Neural progenitor cell (in vitro differentiated cells): ENCODE data around the gene C12orf76. TPM values are rescaled to one million over a fixed set of nuclear protein-coding genes. Genes with fewer than 3 reads are reported as not detected.
A peak's percentile ranks its signal among the peaks of the same experiment; 100 is the strongest.

Experiments used
- DNase-seq: peaks from one replicate; pipeline ENCODE4 v3.0.0-alpha.2; 2016; ENCODE audit warnings: low spot score
- H2AFZ ChIP-seq: fragments of 200-600 bp; sonication (generic); replicated peaks from 2 replicates; pipeline ENCODE4 v1.6.1; 2016; ENCODE audit warnings: antibody characterized with exemption
- H3F3A ChIP-seq: fragments of 200-600 bp; sonication (generic); 2 replicates; pipeline ENCODE4 v1.6.1; 2016; ENCODE audit warnings: antibody characterized with exemption, low read depth
- H3K27ac ChIP-seq: fragments of 200-600 bp; sonication (generic); 2 replicates; pipeline ENCODE4 v1.5.1; 2016; ENCODE audit warnings: mild to moderate bottlenecking
- H3K27me3 ChIP-seq: fragments of 200-600 bp; sonication (generic); 2 replicates; pipeline ENCODE4 v1.6.1; 2016; ENCODE audit warnings: mild to moderate bottlenecking, moderate library complexity
- H3K36me3 ChIP-seq: fragments of 200-600 bp; sonication (generic); 2 replicates; pipeline ENCODE4 v1.5.1; 2016
- H3K4me1 ChIP-seq: fragments of 200-600 bp; sonication (generic); 2 replicates; pipeline ENCODE4 v1.6.1; 2016; ENCODE audit warnings: mixed run types
- H3K4me2 ChIP-seq: fragments of 200-600 bp; sonication (generic); 2 replicates; pipeline ENCODE4 v1.6.1; 2016
- H3K4me3 ChIP-seq: fragments of 200-600 bp; sonication (generic); 2 replicates; pipeline ENCODE4 v1.5.1; 2016
- H3K79me2 ChIP-seq: fragments of 200-600 bp; sonication (generic); 2 replicates; pipeline ENCODE4 v1.6.1; 2016; ENCODE audit warnings: low read depth
- H3K9ac ChIP-seq: fragments of 200-600 bp; sonication (generic); 2 replicates; pipeline ENCODE4 v1.6.1; 2016
- H3K9me3 ChIP-seq: fragments of 200-600 bp; sonication (generic); 2 replicates; pipeline ENCODE4 v1.5.1; 2016; ENCODE audit warnings: low read depth
- H4K20me1 ChIP-seq: fragments of 200-600 bp; sonication (generic); 2 replicates; pipeline ENCODE4 v1.6.1; 2016; ENCODE audit warnings: low read depth
- H3K27ac Mint-ChIP-seq: 3 replicates; pipeline ENCODE4 v1.8.0; 2021; ENCODE audit warnings: mixed read lengths
- H3K27me3 Mint-ChIP-seq: 2 replicates; pipeline ENCODE4 v1.8.0; 2022; ENCODE audit warnings: low read depth, mild to moderate bottlenecking, inconsistent platforms, moderate library complexity, mixed read lengths; ENCODE audit not compliant: insufficient read depth
- H3K36me3 Mint-ChIP-seq: 3 replicates; pipeline ENCODE4 v1.8.0; 2021; ENCODE audit warnings: mixed read lengths
- H3K4me1 Mint-ChIP-seq: 3 replicates; pipeline ENCODE4 v1.8.0; 2021; ENCODE audit warnings: mixed read lengths
- H3K4me3 Mint-ChIP-seq: 3 replicates; pipeline ENCODE4 v1.8.0; 2021; ENCODE audit warnings: mild to moderate bottlenecking, moderate library complexity, mixed read lengths
- H3K9me3 Mint-ChIP-seq: 3 replicates; pipeline ENCODE4 v1.8.0; 2020; ENCODE audit warnings: mixed read lengths
- CTCF ChIP-seq: fragments of 200-600 bp; sonication (generic); IDR thresholded peaks from 2 replicates; pipeline ENCODE4 v1.5.1; 2017; ENCODE audit warnings: antibody characterized with exemption, mild to moderate bottlenecking
- EZH2 ChIP-seq: fragments of 200-600 bp; sonication (generic); IDR thresholded peaks from 2 replicates; pipeline ENCODE4 v1.6.1; 2017; ENCODE audit warnings: antibody characterized with exemption, mild to moderate bottlenecking, moderate library complexity
- EZH2phosphoT487 ChIP-seq: fragments of 200-600 bp; sonication (generic); IDR thresholded peaks from 2 replicates; pipeline ENCODE4 v1.6.1; 2017; ENCODE audit warnings: antibody characterized with exemption
- total RNA-seq: library from RNA; depleted of rRNA; stranded (reverse); fragments of >200 nt; gene quantifications from 2 replicates; pipeline ENCODE4 v1.2.3, GENCODE V29; 2015; ENCODE audit warnings: low replicate concordance

Gene C12orf76
- total RNA-seq, result 39.8 and 48.8 TPM in 2 replicates

GRCh38 chr12:110048242-110049027 lies at the start of gene C12orf76:
Gene C12orf76 (minus strand): TSS chr12:110048522. CDS start chr12:110048495, 27 bp downstream.
- DNase-seq, result peak; percentile 90
- Histone ChIP-seq H3K4me2 (peak within 1 kb of the TSS; percentile 90), H2AFZ (peak within 1 kb of the TSS; percentile 94), H3K27me3 (no peaks in the 10 kb centered on the region), H4K20me1 (no peaks in the 10 kb centered on the region), H3K9me3 (no peaks in the 10 kb centered on the region), H3K79me2 (peaks cover 32% of the 10 kb centered on the region), H3K9ac (peak within 1 kb of the TSS; percentile 83), H3K27ac (no peak within 1 kb of the TSS), H3F3A (no peaks in the 10 kb centered on the region), H3K4me3 (peak within 1 kb of the TSS; percentile 97), H3K4me1 (peaks cover 6% of the 10 kb centered on the region), H3K36me3 (no peaks in the 10 kb centered on the region)
- H3K27ac Mint-ChIP-seq, result peak within 1 kb of the TSS; percentile 96
- H3K4me1 Mint-ChIP-seq, result peaks cover 27% of the 10 kb centered on the region
- H3K9me3 Mint-ChIP-seq, result no peaks in the 10 kb centered on the region
- no peak for TF ChIP-seq EZH2
- TF ChIP-seq CTCF, result no peak
- no peak for TF ChIP-seq EZH2phosphoT487
- H3K4me3 Mint-ChIP-seq, result peak within 1 kb of the TSS; percentile 91
- H3K36me3 Mint-ChIP-seq, result peaks cover 4% of the 10 kb centered on the region
- H3K27me3 Mint-ChIP-seq, result peaks cover 3% of the 10 kb centered on the region

- H2AFZ ChIP-seq, result no peak overlapping the region
- DNase-seq, result no peak
- H3K9me3 ChIP-seq, result no peaks in the 10 kb centered on the region
- H3F3A ChIP-seq, result no peaks in the 10 kb centered on the region
- no peak overlapping the region for H3K9ac ChIP-seq
- no peak overlapping the region for H3K4me2 ChIP-seq
- peaks cover 4% of the 10 kb centered on the region for H3K27me3 ChIP-seq
- no peak overlapping the region for H3K4me3 Mint-ChIP-seq
- no peaks in the 10 kb centered on the region for H3K36me3 Mint-ChIP-seq
- no peak overlapping the region for H3K27ac Mint-ChIP-seq
- H3K79me2 ChIP-seq, result no peaks in the 10 kb centered on the region
- H4K20me1 ChIP-seq, result no peaks in the 10 kb centered on the region
- no peaks in the 10 kb centered on the region for H3K36me3 ChIP-seq
- no peaks in the 10 kb centered on the region for H3K4me1 Mint-ChIP-seq
- H3K27ac ChIP-seq, result no peak overlapping the region
- H3K27me3 Mint-ChIP-seq, result no peaks in the 10 kb centered on the region
- no peak overlapping the region for H3K4me3 ChIP-seq
- no peaks in the 10 kb centered on the region for H3K4me1 ChIP-seq
- no peak for TF ChIP-seq EZH2
- no peak for TF ChIP-seq CTCF
- TF ChIP-seq EZH2phosphoT487, result no peak
- H3K9me3 Mint-ChIP-seq, result no peaks in the 10 kb centered on the region
Measured at GRCh38 chr12:110093631-110094311, 45.4 kb upstream of the C12orf76 start.

DNA sequence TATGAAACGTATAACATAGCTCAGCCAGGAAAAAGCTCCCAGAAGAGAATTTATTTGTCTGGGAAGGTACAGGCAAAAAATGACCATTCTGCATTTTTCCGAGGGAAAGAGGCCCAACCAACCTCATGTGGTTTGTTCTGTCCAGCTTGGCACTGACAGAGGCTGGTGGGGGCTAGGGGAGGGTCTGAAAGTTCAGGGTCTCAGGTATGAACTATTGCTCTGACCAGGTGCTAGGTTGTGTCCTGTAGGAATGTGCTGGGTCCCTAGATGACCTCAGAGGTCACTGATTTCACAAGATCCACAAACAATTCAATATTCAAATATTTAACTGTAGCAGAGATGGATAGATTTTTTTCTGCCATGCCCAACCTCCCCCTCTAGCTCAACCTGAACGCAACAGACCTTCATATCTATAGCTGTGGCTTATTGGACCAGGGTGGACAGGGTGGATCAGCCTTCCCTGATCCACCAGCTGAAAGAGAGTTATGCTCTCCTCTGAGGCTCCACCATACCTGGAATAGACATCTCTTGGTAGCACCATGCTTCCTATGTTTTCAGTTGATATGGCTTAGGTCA lies 42.9 kb upstream of the C12orf76 start:
- no peak for DNase-seq
- no peak overlapping the region for H3K27ac ChIP-seq
- no peaks in the 10 kb centered on the region for H4K20me1 ChIP-seq
- no peaks in the 10 kb centered on the region for H3K4me1 Mint-ChIP-seq
- H3K4me3 Mint-ChIP-seq, result no peak overlapping the region
- no peak overlapping the region for H2AFZ ChIP-seq
- H3K9me3 Mint-ChIP-seq, result no peaks in the 10 kb centered on the region
- peaks cover 4% of the 10 kb centered on the region for H3K27me3 ChIP-seq
- no peak overlapping the region for H3K9ac ChIP-seq
- no peak overlapping the region for H3K27ac Mint-ChIP-seq
- H3K79me2 ChIP-seq, result no peaks in the 10 kb centered on the region
- H3F3A ChIP-seq, result no peaks in the 10 kb centered on the region
- H3K4me2 ChIP-seq, result no peak overlapping the region
- H3K36me3 ChIP-seq, result no peaks in the 10 kb centered on the region
- no peaks in the 10 kb centered on the region for H3K9me3 ChIP-seq
- TF ChIP-seq EZH2phosphoT487 (no peak), CTCF (no peak)
- H3K36me3 Mint-ChIP-seq, result no peaks in the 10 kb centered on the region
- H3K4me1 ChIP-seq, result no peaks in the 10 kb centered on the region
- H3K4me3 ChIP-seq, result no peak overlapping the region
- H3K27me3 Mint-ChIP-seq, result peaks cover 2% of the 10 kb centered on the region
